ENCODE data around the gene MKI67.
A peak's percentile ranks its signal among the peaks of the same experiment; 100 is the strongest.

MKI67 gene

GRCh38 chr10:128064108-128064969 is 61.9 kb downstream of the MKI67 start:
- TF ChIP-seq CTCF (IDR thresholded peaks at IDR 0.05; ENCODE audit: insufficient read depth, low read depth, low read length, missing control alignments): no peak
- H3K4me3 ChIP-seq (ENCODE audit: low read length): no peak overlapping the region
- DNase-seq (ENCODE audit: low read depth): peak; percentile 95

- peak; percentile 99 for DNase-seq (ENCODE audit: low read depth)
- no peak for TF ChIP-seq CTCF (IDR thresholded peaks at IDR 0.05; ENCODE audit: insufficient read depth, low read depth, low read length, missing control alignments)
- H3K4me3 ChIP-seq (ENCODE audit: low read length): no peak overlapping the region
Observed at GRCh38 chr10:128063736-128064107, 62.5 kb downstream of the MKI67 start.

GRCh38 chr10:128062881-128063563 is 63.2 kb downstream of the MKI67 start:
- DNase-seq (ENCODE audit: low read depth): no peak
- H3K4me3 ChIP-seq (ENCODE audit: low read length): no peak overlapping the region
- no peak for TF ChIP-seq CTCF (IDR thresholded peaks at IDR 0.05; ENCODE audit: insufficient read depth, low read depth, low read length, missing control alignments)

GRCh38 chr10:128062331-128062880 is 63.8 kb downstream of the MKI67 start:
- H3K4me3 ChIP-seq (ENCODE audit: low read length): no peak overlapping the region
- no peak for DNase-seq (ENCODE audit: low read depth)
- TF ChIP-seq CTCF (IDR thresholded peaks at IDR 0.05; ENCODE audit: insufficient read depth, low read depth, low read length, missing control alignments): no peak

- no peak for TF ChIP-seq CTCF (IDR thresholded peaks at IDR 0.05; ENCODE audit: insufficient read depth, low read depth, low read length, missing control alignments)
- no peak for DNase-seq (ENCODE audit: low read depth)
- no peak overlapping the region for H3K4me3 ChIP-seq (ENCODE audit: low read length)
Observed at GRCh38 chr10:128061306-128062300, 64.6 kb downstream of the MKI67 start.

Measured in epithelial cell of esophagus (primary cell).